SK-N-SH treated with all-trans-retinoic acid at 6 μM for 48 hours (cell line): ENCODE data around the gene MRGPRF.

Experiments
- CREB5 ChIP-seq: fragments of 250-450 bp; sonication (Bioruptor Pico); IDR thresholded peaks from 2 replicates; pipeline ENCODE4 v1.5.1; 2020; ENCODE audit warnings: low read depth, mild to moderate bottlenecking, moderate library complexity
- CSDC2 ChIP-seq: fragments of 250-450 bp; sonication (Bioruptor Pico); IDR thresholded peaks from 2 replicates; pipeline ENCODE4 v1.5.0; 2020; ENCODE audit warnings: mild to moderate bottlenecking, moderate library complexity
- OSR1 ChIP-seq: fragments of 250-450 bp; sonication (Bioruptor Pico); IDR thresholded peaks from 2 replicates; pipeline ENCODE4 v1.8.0; 2022; ENCODE audit warnings: moderate library complexity, mild to moderate bottlenecking, inconsistent platforms
- PPARA ChIP-seq: fragments of 250-450 bp; sonication (Bioruptor Pico); IDR thresholded peaks from 2 replicates; pipeline ENCODE4 v1.5.0; 2020; ENCODE audit warnings: mild to moderate bottlenecking, borderline replicate concordance
- ZNF565 ChIP-seq: fragments of 450-650 bp; formaldehyde crosslinking; conservative IDR thresholded peaks from 2 replicates; pipeline ENCODE4 v1.5.0; 2020; ENCODE audit warnings: low read depth, mild to moderate bottlenecking, moderate library complexity
- TF ChIP-seq, protein P1 (sequence below): fragments of 250-450 bp; sonication (Bioruptor Pico); IDR thresholded peaks from 2 replicates; pipeline ENCODE4 v1.8.0; 2020; ENCODE audit warnings: mild to moderate bottlenecking, moderate library complexity, borderline replicate concordance

- TF ChIP-seq, protein P1, sequence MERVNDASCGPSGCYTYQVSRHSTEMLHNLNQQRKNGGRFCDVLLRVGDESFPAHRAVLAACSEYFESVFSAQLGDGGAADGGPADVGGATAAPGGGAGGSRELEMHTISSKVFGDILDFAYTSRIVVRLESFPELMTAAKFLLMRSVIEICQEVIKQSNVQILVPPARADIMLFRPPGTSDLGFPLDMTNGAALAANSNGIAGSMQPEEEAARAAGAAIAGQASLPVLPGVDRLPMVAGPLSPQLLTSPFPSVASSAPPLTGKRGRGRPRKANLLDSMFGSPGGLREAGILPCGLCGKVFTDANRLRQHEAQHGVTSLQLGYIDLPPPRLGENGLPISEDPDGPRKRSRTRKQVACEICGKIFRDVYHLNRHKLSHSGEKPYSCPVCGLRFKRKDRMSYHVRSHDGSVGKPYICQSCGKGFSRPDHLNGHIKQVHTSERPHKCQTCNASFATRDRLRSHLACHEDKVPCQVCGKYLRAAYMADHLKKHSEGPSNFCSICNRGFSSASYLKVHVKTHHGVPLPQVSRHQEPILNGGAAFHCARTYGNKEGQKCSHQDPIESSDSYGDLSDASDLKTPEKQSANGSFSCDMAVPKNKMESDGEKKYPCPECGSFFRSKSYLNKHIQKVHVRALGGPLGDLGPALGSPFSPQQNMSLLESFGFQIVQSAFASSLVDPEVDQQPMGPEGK (CRISPR knock-in tag) = no peak
- TF ChIP-seq OSR1 (CRISPR knock-in tag) = no peak
- TF ChIP-seq PPARA (CRISPR knock-in tag) = no peak
- TF ChIP-seq CSDC2 (CRISPR knock-in tag) = no peak
- TF ChIP-seq ZNF565 (CRISPR knock-in tag) = no peak
- TF ChIP-seq CREB5 (CRISPR knock-in tag) = no peak
Observed at GRCh38 chr11:69009441-69010211, 3.4 kb downstream of the MRGPRF start.
